ENCODE results near the gene SLC6A4. TPM values are rescaled to one million over a fixed set of nuclear protein-coding genes. Genes with fewer than 3 reads are reported as not detected.

SLC6A4 gene
- total RNA-seq, 2 experiments from 2014 or later: not detected

DNA sequence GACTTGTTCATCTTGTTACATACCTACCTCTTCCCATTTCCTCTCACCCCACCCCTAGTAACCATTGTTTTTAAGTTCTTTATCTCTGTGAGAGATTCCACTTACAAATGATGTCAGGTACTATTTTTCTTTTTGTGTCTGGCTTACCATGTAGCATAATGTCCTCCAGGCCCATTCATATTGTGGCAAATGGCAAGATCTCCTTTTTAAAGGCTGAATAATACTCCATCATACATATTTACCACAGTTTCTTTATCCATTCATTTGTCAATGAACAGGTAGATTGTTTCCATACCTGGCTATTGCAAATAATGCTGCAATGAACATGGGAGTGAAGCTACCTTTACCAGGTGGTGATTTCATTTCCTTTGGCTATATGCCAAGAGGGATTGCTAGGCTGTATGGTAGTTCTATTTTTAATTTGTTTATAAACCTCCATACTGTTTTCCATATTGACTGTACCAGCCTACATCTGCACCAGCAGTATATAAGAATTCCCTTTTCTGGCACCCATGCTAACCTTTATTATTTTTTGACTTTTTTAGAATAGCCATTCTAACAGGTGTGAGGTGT lies 65.0 kb downstream of the SLC6A4 start:
- H3K9me3 Mint-ChIP-seq: no peaks in the 10 kb centered on the region
- CTCF ChIA-PET: interaction anchor here (1.0 to 1.8 kb wide), 2 partner anchors 18 to 66 kb away, joined by 3 to 6 read pairs; no protein-coding TSS in a partner anchor

DNA sequence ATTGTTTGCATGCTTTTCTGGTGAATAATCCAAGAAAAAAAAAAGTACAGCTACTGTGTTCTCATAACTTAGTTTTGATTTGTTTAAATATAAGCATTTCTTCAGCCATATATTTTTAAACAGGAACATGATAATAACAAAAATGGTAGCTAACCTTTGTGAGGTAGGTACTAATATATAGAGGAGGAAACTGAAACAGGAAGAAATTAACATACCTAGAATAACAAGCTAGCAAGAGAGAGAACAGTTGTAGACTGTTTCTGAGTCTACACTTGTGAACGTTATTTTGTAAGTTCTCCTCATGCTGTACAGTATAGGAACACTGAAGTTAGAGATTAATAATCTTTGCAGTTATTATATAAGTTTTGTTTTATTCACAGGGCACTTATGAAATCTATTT lies 69.5 kb downstream of the SLC6A4 start:
- Mint-ChIP-seq H3K27ac (no peak overlapping the region), H3K36me3 (ENCODE audit: low read depth) (peaks cover 20% of the 10 kb centered on the region), H3K4me1 (ENCODE audit: low read depth) (peaks cover 21% of the 10 kb centered on the region), H3K9me3 (no peaks in the 10 kb centered on the region), H3K27me3 (no peaks in the 10 kb centered on the region), H3K4me3 (no peak overlapping the region)
- intact Hi-C loops (cut with micrococcal nuclease): no loop called here
- TF ChIP-seq, protein P1, sequence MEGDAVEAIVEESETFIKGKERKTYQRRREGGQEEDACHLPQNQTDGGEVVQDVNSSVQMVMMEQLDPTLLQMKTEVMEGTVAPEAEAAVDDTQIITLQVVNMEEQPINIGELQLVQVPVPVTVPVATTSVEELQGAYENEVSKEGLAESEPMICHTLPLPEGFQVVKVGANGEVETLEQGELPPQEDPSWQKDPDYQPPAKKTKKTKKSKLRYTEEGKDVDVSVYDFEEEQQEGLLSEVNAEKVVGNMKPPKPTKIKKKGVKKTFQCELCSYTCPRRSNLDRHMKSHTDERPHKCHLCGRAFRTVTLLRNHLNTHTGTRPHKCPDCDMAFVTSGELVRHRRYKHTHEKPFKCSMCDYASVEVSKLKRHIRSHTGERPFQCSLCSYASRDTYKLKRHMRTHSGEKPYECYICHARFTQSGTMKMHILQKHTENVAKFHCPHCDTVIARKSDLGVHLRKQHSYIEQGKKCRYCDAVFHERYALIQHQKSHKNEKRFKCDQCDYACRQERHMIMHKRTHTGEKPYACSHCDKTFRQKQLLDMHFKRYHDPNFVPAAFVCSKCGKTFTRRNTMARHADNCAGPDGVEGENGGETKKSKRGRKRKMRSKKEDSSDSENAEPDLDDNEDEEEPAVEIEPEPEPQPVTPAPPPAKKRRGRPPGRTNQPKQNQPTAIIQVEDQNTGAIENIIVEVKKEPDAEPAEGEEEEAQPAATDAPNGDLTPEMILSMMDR (IDR thresholded peaks at IDR 0.05): no peak
- POLR2A ChIA-PET: interaction anchor here (0.6 kb wide), 2 partner anchors 36 to 172 kb away, joined by 3 read pairs; no protein-coding TSS in a partner anchor
- CTCF ChIA-PET: interaction anchor here (1.2 kb wide), 1 partner anchor 41 kb away, joined by 3 read pairs; no protein-coding TSS in a partner anchor
- DNase-seq (no peak), ATAC-seq (no peak)

More for the DNA sequence above, 65.0 kb downstream of the SLC6A4 start:
- ATAC-seq (no peak), DNase-seq (no peak)
- H3K4me3 Mint-ChIP-seq: no peak overlapping the region
- H3K27ac Mint-ChIP-seq: peak overlapping the region; percentile 34
- TF ChIP-seq, protein P1 (IDR thresholded peaks at IDR 0.05): no peak
- H3K4me1 Mint-ChIP-seq (ENCODE audit: low read depth): peaks cover 33% of the 10 kb centered on the region
- H3K27me3 Mint-ChIP-seq: no peaks in the 10 kb centered on the region
- H3K36me3 Mint-ChIP-seq (ENCODE audit: low read depth): peaks cover 22% of the 10 kb centered on the region
- POLR2A ChIA-PET: no interaction called here
- intact Hi-C loops (cut with micrococcal nuclease): no loop called here

DNA sequence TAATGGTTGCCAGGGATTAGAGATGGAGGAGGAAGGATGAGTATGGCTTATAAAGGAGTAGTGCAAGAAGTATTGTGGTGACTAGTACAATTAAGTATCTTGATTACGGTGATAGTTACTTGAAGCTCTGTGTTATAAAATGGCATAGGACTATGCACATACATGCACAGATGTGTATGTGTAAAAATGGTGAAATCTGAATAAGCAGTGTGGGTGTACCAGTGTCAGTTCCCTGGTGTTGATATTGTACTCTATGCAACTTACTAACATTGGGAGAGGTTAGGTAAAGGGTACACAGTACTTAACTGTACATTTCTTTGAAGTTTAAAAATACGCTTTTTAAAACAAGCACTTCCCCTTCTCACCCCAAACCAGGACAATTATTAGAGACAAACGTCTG lies 70.3 kb downstream of the SLC6A4 start:
- TF ChIP-seq, protein P1 (IDR thresholded peaks at IDR 0.05): no peak
- ATAC-seq (no peak), DNase-seq (no peak)
- intact Hi-C loops (cut with micrococcal nuclease): no loop called here
- Mint-ChIP-seq H3K4me3 (no peak overlapping the region), H3K36me3 (ENCODE audit: low read depth) (peaks cover 26% of the 10 kb centered on the region), H3K27ac (no peak overlapping the region), H3K27me3 (no peaks in the 10 kb centered on the region), H3K4me1 (ENCODE audit: low read depth) (peaks cover 18% of the 10 kb centered on the region), H3K9me3 (peaks cover 3% of the 10 kb centered on the region)
- ChIA-PET CTCF (interaction anchor here (1.2 to 1.9 kb wide), 2 partner anchors 40 kb away, joined by 3 to 7 read pairs; no protein-coding TSS in a partner anchor), POLR2A (no interaction called here)

DNA sequence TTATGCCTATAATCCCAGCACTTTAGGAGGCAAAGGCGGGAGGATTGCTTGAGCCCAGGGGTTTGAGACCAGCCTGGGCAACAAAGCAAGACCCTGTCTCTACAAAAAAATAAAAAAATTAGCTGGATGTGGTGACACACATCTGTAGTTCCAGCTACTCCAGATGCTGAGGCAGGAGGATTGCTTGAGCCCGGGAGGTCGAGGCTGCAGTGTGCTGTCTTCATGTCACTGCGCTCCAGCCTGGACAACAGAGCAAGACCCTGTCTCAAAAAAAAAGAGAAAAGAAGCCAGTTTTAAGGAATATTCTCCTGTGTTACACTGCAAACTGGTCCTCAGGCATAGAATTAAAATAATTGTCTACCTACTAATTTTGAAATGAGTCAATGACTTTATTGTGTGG lies 71.0 kb downstream of the SLC6A4 start:
- ATAC-seq (no peak), DNase-seq (no peak)
- Mint-ChIP-seq H3K27ac (no peak overlapping the region), H3K4me3 (no peak overlapping the region), H3K4me1 (ENCODE audit: low read depth) (peaks cover 21% of the 10 kb centered on the region), H3K27me3 (no peaks in the 10 kb centered on the region), H3K36me3 (ENCODE audit: low read depth) (peaks cover 32% of the 10 kb centered on the region), H3K9me3 (peaks cover 6% of the 10 kb centered on the region)
- intact Hi-C loops (cut with micrococcal nuclease): no loop called here
- TF ChIP-seq, protein P1 (IDR thresholded peaks at IDR 0.05): no peak
- ChIA-PET CTCF (interaction anchor here (0.8 to 1.9 kb wide), 2 partner anchors 40 to 71 kb away, joined by 4 to 7 read pairs; no protein-coding TSS in a partner anchor), POLR2A (interaction anchor here (1.6 kb wide), 1 partner anchor 17 kb away, joined by 3 read pairs; no protein-coding TSS in a partner anchor)

DNA sequence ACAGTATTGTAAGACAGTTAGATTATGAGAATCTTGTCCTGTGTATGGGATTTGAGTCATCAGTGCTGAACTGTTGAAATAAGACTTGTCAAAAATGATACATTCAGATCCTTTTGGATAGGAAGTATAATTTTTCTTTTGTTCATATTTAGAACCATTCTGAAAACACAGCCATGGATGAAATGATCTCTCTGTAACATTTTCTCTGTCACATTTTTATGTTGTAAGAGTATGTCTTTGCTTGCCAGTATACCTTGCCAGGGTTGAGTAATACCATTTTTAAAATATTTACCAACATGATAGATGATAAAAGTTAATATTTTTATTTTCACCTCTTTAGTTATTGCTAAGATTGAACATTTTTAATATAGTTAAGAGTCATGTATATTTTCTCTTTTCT lies 73.9 kb downstream of the SLC6A4 start:
- Mint-ChIP-seq H3K4me3 (no peak overlapping the region), H3K27me3 (no peaks in the 10 kb centered on the region), H3K27ac (no peak overlapping the region), H3K9me3 (peaks cover 10% of the 10 kb centered on the region), H3K36me3 (ENCODE audit: low read depth) (peaks cover 50% of the 10 kb centered on the region), H3K4me1 (ENCODE audit: low read depth) (peaks cover 37% of the 10 kb centered on the region)
- DNase-seq (no peak), ATAC-seq (no peak)
- POLR2A ChIA-PET: no interaction called here
- intact Hi-C loops (cut with micrococcal nuclease): no loop called here
- TF ChIP-seq, protein P1 (IDR thresholded peaks at IDR 0.05): no peak
- CTCF ChIA-PET: interaction anchor here (1.2 to 2.2 kb wide), 3 partner anchors 36 to 67 kb away, joined by 4 to 9 read pairs (median 4); no protein-coding TSS in a partner anchor
